KOPT-K1 (cell line): ENCODE results near the gene CAPN11.
"Not testable (repeated sequence)": the region's sequence is repeated elsewhere in the genome, so short reads cannot be mapped to it uniquely, and the experiment has no call there.

Source experiments
- H3K27ac ChIP-seq: fragments of 200-600 bp; sonication (generic); 2 replicates; pipeline ENCODE4 v1.5.1; 2016; ENCODE audit warnings: antibody characterized with exemption, mild to moderate bottlenecking, low read depth, low read length; ENCODE audit not compliant: poor library complexity, severe bottlenecking
- H3K36me3 ChIP-seq: fragments of 200-600 bp; sonication (generic); 2 replicates; pipeline ENCODE4 v1.5.1; 2017; ENCODE audit warnings: antibody characterized with exemption, mild to moderate bottlenecking, low read length, moderate library complexity; ENCODE audit not compliant: insufficient read depth
- H3K9me3 ChIP-seq: fragments of 200-600 bp; sonication (generic); 2 replicates; pipeline ENCODE4 v1.5.1; 2017; ENCODE audit warnings: antibody characterized with exemption, low read length, mild to moderate bottlenecking; ENCODE audit not compliant: insufficient read depth, poor library complexity, severe bottlenecking

CAPN11 gene

DNA sequence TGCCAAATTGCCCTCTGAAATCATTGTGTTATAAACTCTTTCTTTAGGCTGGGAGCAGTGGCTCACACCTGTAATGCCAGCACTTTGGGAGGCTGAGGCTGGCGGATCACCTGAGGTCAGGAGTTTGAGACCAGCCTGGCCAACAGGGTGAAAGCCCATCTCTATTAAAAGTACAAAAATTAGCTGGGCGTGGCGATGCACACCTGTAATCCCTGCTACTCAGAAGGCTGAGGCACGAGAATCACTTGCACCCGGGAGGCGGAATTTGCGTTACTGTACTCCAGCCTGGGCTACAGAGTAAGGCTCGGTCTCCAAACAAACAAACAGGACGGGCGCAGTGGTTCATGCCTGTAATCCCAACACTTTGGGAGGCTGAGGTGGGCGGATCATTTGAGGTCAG, 37.7 kb downstream of the CAPN11 start:
- not testable (repeated sequence) for H3K36me3 ChIP-seq, H3K27ac ChIP-seq, H3K9me3 ChIP-seq

DNA sequence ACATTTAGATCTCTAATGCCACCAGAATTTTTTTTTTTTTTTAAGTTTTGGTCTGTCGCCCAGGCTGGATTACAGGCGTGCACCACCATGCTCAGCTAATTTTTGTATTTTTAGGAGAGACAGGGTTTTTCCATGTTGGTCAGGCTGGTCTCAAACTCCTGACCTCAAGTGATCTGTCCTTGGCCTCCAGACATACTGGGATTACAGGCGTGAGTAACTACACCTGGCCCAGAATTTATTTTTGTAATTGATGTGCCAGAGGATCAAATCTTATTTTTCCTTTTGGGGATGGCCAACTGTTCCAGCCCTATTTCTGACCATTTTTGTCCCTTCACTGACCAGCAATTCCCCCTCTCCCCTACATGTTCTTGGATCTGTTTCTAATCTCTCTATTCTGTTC, 40.1 kb downstream of the CAPN11 start:
- Histone ChIP-seq H3K27ac (no peak overlapping the region), H3K36me3 (no peaks in the 10 kb centered on the region)

DNA sequence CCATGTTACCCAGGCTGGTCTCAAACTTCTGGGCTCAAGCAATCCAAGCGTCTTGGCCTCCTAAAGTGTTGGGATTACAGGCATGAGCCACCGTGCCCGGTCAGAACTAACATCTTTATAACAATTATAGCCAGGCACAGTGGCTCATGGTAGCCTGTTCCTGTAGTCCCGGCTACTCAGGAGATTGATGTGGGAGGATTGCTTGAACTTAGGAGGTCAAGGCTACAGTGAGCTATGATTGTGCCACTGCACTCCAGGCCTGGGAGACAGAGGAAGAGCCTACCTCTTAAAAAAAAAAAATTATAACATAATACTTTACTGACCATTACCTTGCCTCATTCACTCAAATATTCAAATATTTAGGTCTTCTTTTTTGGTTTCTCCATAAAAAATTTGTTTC, 41.3 kb downstream of the CAPN11 start:
- Histone ChIP-seq H3K27ac (no peak overlapping the region), H3K36me3 (no peaks in the 10 kb centered on the region), H3K9me3 (no peaks in the 10 kb centered on the region)

More for the DNA sequence above, 40.1 kb downstream of the CAPN11 start:
- H3K9me3 ChIP-seq: no peaks in the 10 kb centered on the region

DNA sequence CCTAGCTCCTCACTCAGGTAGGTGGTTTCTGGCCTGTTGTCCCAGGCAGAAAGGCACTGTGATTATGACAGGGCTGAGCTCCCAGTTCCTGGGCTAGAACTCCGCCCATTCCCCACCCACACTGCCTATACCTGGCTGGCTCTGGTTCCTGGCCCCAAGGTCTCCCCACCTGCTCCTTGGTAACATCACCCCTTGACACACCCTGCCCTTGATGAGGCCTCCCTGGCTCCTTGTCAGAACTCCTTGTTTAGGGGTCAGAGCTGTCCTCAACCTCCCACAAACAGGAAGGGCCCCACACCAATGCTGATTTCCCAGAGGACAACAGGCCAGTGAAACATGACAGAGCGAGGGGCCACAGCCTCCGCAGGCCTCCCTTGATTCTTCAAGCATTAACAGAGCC, 42.6 kb downstream of the CAPN11 start:
- Histone ChIP-seq H3K36me3 (no peaks in the 10 kb centered on the region), H3K27ac (no peak overlapping the region), H3K9me3 (no peaks in the 10 kb centered on the region)

DNA sequence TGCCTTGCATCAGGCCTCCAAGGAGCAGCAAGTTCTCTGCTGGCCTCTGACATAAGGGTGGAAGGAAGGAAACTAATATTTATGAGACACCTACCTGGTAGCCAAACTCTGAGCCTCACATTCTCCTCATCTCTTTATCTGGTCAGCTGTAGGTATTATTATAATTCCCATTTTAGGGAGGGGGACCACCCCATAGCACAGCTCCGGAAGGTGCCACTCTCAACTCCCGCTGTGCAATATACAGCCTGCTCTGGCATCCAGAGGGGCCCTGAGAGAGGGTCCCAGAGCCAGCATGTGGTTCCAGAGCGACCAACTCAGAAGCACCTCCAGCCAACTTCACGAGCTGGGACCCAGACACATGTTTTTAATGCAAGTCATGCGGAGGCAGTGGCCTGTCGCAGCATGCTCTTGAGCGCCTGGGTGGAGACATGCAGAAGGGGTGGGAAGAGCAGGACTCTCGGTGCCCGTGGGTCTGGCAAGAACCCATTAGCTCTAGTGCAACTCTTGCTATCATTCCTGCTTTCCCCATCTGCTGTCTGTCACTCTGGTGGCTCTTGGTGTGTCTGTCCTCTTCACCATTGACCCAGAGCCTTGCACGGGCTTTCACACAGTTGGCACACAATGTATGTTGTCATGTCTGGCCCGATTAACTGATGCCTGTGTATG, 43.2 kb downstream of the CAPN11 start:
- H3K27ac ChIP-seq: no peak overlapping the region
- no peaks in the 10 kb centered on the region for H3K9me3 ChIP-seq
- no peaks in the 10 kb centered on the region for H3K36me3 ChIP-seq

DNA sequence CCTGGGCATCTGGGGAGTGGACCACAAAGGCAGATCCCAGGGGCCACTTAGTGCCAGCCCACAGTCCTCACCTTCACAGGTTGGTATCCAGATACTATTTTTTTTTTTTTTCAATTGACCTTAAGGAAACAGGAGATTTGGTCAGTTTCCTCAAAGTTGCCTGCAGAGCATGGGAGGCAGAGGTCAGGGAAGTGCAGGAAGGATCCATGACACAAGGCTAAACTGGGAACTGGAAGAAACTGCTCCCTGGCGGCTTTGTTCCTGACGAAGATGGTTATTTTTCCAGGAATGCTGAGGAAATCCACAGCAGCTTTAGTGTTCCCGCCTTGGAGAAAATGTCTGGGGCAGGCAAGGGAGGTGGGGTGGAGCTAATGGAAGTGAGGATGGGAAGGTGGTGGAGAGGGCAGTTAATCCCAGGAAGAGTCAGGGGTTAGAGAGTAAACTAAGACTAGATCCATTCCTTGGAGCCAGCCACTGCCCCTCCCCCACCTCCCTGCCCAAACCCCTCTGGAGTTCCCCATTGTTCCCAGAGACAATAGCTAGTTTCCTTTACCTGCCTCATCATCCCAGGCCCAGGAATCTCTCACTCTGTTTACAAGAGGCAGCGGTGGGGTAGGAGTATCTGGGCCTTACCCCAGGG, 43.8 kb downstream of the CAPN11 start:
- no peaks in the 10 kb centered on the region for H3K36me3 ChIP-seq
- H3K27ac ChIP-seq: no peak overlapping the region

DNA sequence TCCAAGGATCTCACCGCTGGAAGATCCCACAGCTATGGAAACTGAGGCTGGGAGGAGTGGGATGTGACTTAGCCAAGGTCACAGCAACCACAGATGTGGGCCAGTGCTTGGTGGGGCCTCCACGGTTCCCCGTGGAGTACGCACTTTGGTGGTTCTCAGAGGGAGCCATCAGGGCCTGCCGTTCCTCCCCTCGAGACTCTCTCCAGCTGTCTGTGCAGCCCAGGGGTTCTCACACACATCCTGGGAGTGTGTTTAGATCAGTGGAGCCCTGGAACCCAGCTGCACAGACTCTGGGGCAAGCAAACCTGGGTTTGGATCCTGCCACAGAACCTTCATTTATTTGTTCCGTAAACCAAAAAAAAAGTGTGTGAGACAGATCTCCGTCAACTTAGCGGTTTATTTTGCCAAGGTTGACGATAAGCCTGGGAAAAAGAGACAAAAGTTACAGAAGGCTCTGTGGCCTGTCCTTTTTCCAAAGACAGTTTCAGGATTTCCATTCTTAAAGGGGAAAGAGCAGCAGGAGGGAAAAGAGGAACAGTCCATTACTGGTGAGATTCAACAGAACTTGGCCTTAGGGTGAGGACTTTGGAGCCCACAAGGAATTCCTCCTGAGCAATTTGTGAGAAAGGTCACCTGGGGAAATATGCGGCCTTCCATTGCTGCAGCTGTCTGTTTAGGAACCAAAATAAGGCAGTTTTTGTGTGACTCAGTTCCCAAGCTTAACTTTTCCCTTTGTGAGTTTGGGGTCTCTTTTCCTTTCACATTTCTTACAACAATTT, 44.5 kb downstream of the CAPN11 start:
- Histone ChIP-seq H3K27ac (no peak overlapping the region), H3K36me3 (no peaks in the 10 kb centered on the region), H3K9me3 (no peaks in the 10 kb centered on the region)

More for the DNA sequence above, 43.8 kb downstream of the CAPN11 start:
- no peaks in the 10 kb centered on the region for H3K9me3 ChIP-seq

DNA sequence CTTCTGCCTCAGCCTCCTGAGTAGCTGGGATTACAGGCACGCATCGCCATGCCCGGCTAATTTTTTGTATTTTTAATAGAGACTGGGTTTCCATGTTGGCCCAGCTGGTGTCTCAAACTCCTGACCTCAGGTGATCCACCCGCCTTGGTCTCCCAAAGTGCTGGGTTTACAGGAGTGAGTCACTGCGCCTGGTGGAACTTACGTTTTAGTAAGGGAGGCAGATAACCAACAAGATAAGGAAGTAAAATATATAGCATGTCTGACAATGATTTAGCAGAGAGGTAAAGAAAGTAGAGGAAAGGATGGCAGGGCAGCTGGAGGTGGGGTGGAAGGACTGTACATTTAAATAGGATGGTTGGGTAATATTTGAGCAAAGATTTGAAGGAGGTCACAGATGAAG, 45.3 kb downstream of the CAPN11 start:
- H3K9me3 ChIP-seq: no peaks in the 10 kb centered on the region
- H3K36me3 ChIP-seq: no peaks in the 10 kb centered on the region
- no peak overlapping the region for H3K27ac ChIP-seq

DNA sequence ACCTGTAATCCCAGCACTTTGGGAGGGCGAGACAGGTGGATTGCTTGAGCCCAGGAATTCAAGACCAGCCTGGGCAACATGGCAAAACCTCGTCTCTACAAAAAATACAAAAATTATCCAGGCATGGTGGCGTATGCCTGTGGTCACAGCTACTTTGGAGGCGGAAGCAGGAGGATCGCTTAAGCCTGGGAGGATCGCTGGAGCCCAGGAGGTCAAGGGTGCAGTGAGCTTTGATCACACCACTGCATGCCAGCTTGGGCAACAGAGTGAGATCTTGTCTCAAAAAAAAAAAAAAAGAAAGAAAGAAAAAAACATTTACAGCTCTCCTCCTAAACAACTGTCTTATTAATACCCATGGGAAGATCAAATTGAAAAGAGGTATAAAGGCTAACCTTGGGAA, 49.3 kb downstream of the CAPN11 start:
- H3K36me3 ChIP-seq: no peaks in the 10 kb centered on the region

DNA sequence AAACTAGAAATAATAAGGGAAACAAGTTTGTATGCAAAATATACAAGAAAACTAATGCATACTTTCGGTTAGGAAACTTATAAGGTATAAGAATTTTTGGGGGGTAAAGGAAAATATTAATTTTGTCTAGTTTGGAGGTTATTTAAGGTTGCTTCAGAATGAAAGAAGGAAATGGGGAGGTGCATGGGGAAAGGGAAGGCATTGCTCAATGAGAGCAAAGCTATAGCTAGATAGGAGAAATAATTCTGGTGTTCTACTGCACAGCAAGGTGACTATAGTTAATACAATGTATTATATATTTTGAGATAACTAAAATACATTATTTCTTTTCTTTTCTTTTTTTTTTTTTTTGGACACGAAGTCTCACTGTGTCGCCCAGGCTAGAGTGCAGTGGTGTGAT, 52.7 kb downstream of the CAPN11 start:
- H3K27ac ChIP-seq: no peak overlapping the region
- no peaks in the 10 kb centered on the region for H3K9me3 ChIP-seq
- H3K36me3 ChIP-seq: no peaks in the 10 kb centered on the region

More for the DNA sequence above, 49.3 kb downstream of the CAPN11 start:
- H3K27ac ChIP-seq: no peak overlapping the region
- H3K9me3 ChIP-seq: no peaks in the 10 kb centered on the region

DNA sequence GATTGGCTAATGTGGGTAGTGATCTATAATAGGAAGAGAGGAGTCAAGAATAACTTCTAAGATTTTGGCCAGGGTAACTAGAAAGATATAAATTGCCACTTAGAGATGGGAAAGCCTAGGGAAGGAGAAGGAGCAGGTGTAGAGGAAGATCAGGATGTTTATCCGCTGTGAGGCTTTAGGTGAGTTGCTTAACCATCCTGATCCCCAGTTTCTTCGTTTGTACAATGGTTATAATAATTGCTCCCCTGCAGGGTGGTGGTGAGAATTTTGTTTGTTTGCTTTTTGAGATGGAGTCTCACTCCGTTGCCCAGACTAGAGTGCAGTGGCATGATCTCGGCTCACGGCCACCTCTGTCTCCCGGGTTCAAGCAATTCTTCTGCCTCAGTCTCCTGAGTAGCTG, 55.7 kb downstream of the CAPN11 start:
- Histone ChIP-seq H3K9me3 (no peaks in the 10 kb centered on the region), H3K27ac (no peak overlapping the region), H3K36me3 (no peaks in the 10 kb centered on the region)

DNA sequence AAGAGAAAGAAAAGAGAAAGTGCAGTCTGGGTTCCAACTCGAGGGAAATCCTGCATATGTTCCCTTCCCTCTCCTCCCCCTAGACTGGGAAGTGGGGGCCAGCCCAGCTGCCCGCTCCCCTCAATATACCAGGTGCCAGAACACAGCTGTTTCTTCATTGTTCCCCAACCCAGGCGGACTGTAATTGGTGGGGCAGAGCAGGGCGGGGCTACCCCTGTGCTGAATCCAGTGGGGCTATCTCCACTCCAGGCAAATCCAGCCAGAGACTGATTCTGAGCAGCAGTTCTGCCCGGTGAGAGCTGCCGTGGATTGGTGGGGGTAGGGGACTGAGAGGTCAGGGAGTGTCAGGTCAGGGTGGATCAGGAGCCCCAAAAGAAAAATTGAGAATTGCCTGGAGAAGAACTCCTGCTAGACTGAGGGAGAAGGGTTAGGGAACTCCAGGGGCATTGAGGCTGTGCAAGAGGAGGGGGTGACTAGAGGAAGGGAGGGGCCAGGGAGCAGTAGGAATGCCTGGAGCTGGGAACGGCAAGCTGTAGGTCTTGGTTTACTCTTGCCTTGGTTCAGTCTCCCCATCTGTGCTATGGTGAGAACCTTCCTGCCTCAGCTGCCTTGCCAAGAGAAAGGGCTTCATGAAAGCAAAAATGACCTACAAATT, 58.2 kb downstream of the CAPN11 start, which contains the start of gene MYMX:
TSS of gene MYMX (plus strand) at position 250 of the 655 bp plus-strand sequence. CDS start 546 bp downstream, outside the sequence.
- Histone ChIP-seq H3K27ac (peak within 1 kb of the TSS; percentile 93), H3K9me3 (no peaks in the 10 kb centered on the region), H3K36me3 (no peaks in the 10 kb centered on the region)

DNA sequence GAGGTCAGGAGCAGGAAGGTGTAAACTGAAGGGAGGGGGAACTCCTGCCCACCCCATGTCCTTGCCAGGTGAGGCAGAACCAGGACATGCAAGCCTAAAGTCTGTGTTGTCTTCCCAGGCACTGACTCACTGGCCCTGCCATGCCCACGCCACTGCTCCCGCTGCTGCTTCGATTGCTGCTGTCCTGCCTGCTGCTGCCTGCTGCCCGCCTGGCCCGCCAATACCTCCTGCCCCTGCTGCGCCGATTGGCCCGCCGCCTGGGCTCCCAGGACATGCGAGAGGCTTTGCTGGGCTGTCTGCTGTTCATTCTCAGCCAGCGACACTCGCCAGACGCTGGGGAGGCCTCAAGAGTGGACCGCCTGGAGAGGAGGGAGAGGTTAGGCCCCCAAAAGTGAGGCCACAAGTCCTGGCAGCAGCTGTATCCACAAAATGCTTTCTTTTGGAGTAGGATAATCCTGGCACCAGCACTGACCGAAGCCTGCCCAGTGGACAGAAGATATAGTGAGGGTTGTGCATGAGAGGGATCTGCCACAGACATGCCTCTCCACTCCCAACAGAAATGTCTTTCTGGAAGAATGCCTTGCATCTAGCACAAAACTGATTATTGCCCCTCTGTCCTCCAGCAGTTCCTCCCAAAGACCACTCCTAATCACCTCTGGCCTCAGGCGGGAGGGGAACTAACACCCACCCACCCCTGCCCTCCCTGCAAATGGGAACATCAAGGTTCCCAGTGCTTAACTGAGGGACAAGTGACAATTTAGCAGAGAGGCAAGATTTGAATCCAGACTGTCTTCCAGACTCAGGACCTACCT, 58.9 kb downstream of the CAPN11 start:
- Histone ChIP-seq H3K27ac (peak overlapping the region; percentile 93), H3K36me3 (no peaks in the 10 kb centered on the region), H3K9me3 (no peaks in the 10 kb centered on the region)

DNA sequence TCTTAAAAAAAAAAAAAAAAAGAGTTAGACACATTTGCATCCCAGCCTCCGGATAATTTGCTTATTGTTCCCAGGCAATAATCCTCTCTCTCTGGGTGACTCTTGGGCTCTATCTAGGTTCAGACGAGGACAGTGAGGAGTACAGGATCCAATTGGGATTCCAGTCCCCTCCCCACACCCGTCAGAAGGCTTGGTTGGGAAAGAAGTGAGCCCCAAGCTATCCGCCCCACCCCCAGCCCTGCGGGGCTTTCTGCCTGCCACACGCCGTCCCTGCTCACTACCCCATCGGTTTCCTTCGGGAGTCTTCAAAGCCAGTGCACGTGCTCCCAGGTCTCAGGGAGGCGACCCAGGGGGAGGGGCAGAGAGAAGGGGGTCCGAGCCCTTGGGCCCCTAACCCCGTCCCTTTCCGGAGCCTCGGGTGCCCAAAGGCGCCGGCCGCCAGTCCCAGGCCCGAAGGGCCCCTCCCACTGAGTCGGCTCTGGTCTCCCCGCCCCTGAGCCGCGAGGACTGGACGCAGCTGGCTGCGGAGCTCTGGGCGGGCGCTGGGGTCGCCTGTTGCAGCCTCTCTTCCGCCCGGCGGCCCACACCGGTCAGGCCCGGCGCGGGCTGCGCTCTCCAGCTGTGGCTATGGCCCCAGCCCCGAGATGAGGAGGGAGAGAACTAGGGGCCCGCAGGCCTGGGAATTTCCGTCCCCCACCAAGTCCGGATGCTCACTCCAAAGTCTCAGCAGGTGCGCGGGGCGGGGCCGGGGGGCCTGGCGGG, 60.6 kb downstream of the CAPN11 start:
- Histone ChIP-seq H3K27ac (peak overlapping the region; percentile 93), H3K9me3 (no peaks in the 10 kb centered on the region), H3K36me3 (no peaks in the 10 kb centered on the region)
